Fibroblast of lung (primary cell): Measurements from ENCODE around the gene LANCL3.

ENCODE experiments used
- CTCF ChIP-seq, 2 donors: IDR thresholded peaks in 1 of 2; conservative IDR thresholded peaks in 1 of 2; 1 replicate in 1 of 2; 2 replicates in 1 of 2; pipeline ENCODE4 v1.5.1; 2011 to 2012; ENCODE audit warnings: low read length in 2 of 2, control low read depth in 1 of 2, inconsistent platforms in 1 of 2, low read depth in 1 of 2, mild to moderate bottlenecking in 1 of 2
- EZH2 ChIP-seq: IDR thresholded peaks from 2 replicates; pipeline ENCODE4 v1.5.1; 2012; ENCODE audit warnings: low read length, control low read depth, mild to moderate bottlenecking; ENCODE audit errors: missing control alignments

DNA sequence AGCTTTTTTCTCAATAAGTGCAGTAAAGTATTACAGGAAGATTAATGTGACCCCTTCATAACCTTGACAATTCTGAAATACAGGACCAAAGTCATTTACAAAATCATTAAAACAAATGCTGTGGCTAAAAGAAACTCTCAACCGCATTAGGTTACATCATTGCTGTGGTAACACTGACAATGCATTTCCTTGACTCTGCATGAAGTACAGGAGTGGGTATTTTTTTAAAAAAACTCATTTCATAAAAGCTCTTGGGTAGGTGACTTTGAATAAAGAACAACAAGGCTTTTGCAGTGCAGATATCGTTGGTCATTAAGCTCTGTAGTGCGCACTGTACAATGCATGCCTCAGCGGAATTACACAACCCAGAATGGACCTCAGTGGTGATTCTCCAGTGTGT, 90.7 kb downstream of the LANCL3 start:
- TF ChIP-seq CTCF (conservative IDR thresholded peaks at IDR 0.05 in 1 of 2, IDR thresholded peaks at IDR 0.05 in 1 of 2; ENCODE audit: low read depth in 1 of 2, low read length in 2 of 2): no peak
- no peak for TF ChIP-seq EZH2
